OCI-LY7 (cell line): ENCODE measurements around the gene DPF3. TPM values are rescaled to one million over a fixed set of nuclear protein-coding genes. Genes with fewer than 3 reads are reported as not detected.

Experiments used
- BruUV-seq: library from RNA; stranded (reverse); fragments of 400-500 nt; replicated peaks from 2 replicates; lab custom pipeline; 2021; lab: Mats Ljungman, UMichigan
- CTCF ChIA-PET: fragments of 300-600 bp; sonication (Branson Sonifier 250); formaldehyde crosslinking; loops from one replicate; lab custom pipeline; 2022; ENCODE audit warnings: antibody characterized with exemption; ENCODE audit not compliant: unreplicated experiment; lab: Charles Lee
- POLR2A ChIA-PET: fragments of 300-600 bp; sonication (Branson Sonifier 250); formaldehyde crosslinking; loops from one replicate; lab custom pipeline; 2022; ENCODE audit warnings: antibody characterized with exemption; lab: Charles Lee
- DNase-seq: peaks from one replicate; pipeline ENCODE4 v3.0.0-alpha.2; 2015; ENCODE audit warnings: low spot score
- H2AFZ ChIP-seq: fragments of 200-600 bp; sonication (generic), shearing (Covaris generic); 2 replicates; pipeline ENCODE4 v1.6.1; 2014; ENCODE audit warnings: mild to moderate bottlenecking, antibody characterized with exemption, low read length, moderate library complexity
- H3K27ac ChIP-seq: fragments of 200-600 bp; sonication (generic); 2 replicates; pipeline ENCODE4 v1.5.1; 2014; ENCODE audit warnings: mixed run types, low read depth, mild to moderate bottlenecking, moderate library complexity, low read length, inconsistent platforms; ENCODE audit not compliant: poor library complexity, severe bottlenecking
- H3K36me3 ChIP-seq: fragments of 200-600 bp; sonication (generic); 2 replicates; pipeline ENCODE4 v1.6.1; 2014; ENCODE audit warnings: mild to moderate bottlenecking, antibody characterized with exemption, low read length, moderate library complexity, mixed read lengths; ENCODE audit not compliant: insufficient read depth
- H3K4me1 ChIP-seq: fragments of 200-600 bp; sonication (generic); 2 replicates; pipeline ENCODE4 v1.5.1; 2014; ENCODE audit warnings: mild to moderate bottlenecking, low read length; ENCODE audit not compliant: insufficient read depth, poor library complexity, severe bottlenecking
- H3K4me2 ChIP-seq: fragments of 200-600 bp; sonication (generic); 2 replicates; pipeline ENCODE4 v1.6.1; 2014; ENCODE audit warnings: mild to moderate bottlenecking, low read length
- H3K4me3 ChIP-seq: fragments of 200-600 bp; sonication (generic); 2 replicates; pipeline ENCODE4 v1.5.1; 2014; ENCODE audit warnings: mild to moderate bottlenecking, low read depth, low read length; ENCODE audit not compliant: poor library complexity, severe bottlenecking
- H3K79me2 ChIP-seq: fragments of 200-600 bp; sonication (generic); 2 replicates; pipeline ENCODE4 v1.6.1; 2016; ENCODE audit warnings: low read depth, mild to moderate bottlenecking, low read length, moderate library complexity, mixed read lengths; ENCODE audit not compliant: insufficient read depth
- H3K9me2 ChIP-seq: fragments of 200-600 bp; sonication (generic); 2 replicates; pipeline ENCODE4 v1.6.1; 2016; ENCODE audit warnings: mild to moderate bottlenecking, low read length, mixed read lengths; ENCODE audit not compliant: insufficient read depth
- H3K9me3 ChIP-seq: fragments of 200-600 bp; sonication (generic); 2 replicates; pipeline ENCODE4 v1.6.1; 2014; ENCODE audit warnings: mild to moderate bottlenecking, mixed run types, low read length, mixed read lengths
- H4K20me1 ChIP-seq: fragments of 200-600 bp; sonication (generic); 2 replicates; pipeline ENCODE4 v1.6.1; 2014; ENCODE audit warnings: mild to moderate bottlenecking, antibody characterized with exemption, low read length, moderate library complexity, mixed read lengths; ENCODE audit not compliant: insufficient read depth
- CTCF ChIP-seq: fragments of 200-600 bp; sonication (generic); conservative IDR thresholded peaks from 2 replicates; pipeline ENCODE4 v1.5.1; 2014; ENCODE audit warnings: mild to moderate bottlenecking, antibody characterized with exemption, low read length, moderate library complexity, mixed read lengths
- EZH2phosphoT487 ChIP-seq: fragments of 200-600 bp; sonication (generic); IDR thresholded peaks from 2 replicates; pipeline ENCODE4 v1.6.1; 2018; ENCODE audit warnings: low read depth, borderline replicate concordance, mild to moderate bottlenecking, mixed run types, antibody characterized with exemption, low read length, moderate library complexity, mixed read lengths
- intact Hi-C: fragments of 100-400 bp; cut with micrococcal nuclease; formaldehyde crosslinking; loops from one replicate; pipeline ENCODE4 v1.10.0; 2022; ENCODE audit not compliant: unreplicated experiment
- total RNA-seq, 2 experiments: library from RNA; depleted of rRNA in 1 of 2; stranded (reverse); fragments of >200 nt in 1 of 2; shearing (Covaris generic) in 1 of 2; gene quantifications; 2 replicates each; pipeline ENCODE4 v1.2.3, GENCODE V29; 2014 to 2022

The DPF3 gene
- total RNA-seq, 2 experiments from 2014 or later = 0.42 TPM; not detected in 1

- CTCF ChIA-PET = no interaction called here
- no TSS peak for BruUV-seq
- TF ChIP-seq EZH2phosphoT487 (no peak), CTCF (no peak)
Measured at GRCh38 chr14:72692696-72693095, 201.2 kb downstream of the DPF3 start.

GRCh38 chr14:72690324-72690723 is 203.6 kb downstream of the DPF3 start:
- intact Hi-C loops = no loop called here
- H3K4me2 ChIP-seq = no peak overlapping the region
- no peaks in the 10 kb centered on the region for H3K9me2 ChIP-seq
- no TSS peak for BruUV-seq
- no peak overlapping the region for H3K4me3 ChIP-seq
- ChIA-PET CTCF (no interaction called here), POLR2A (no interaction called here)
- H4K20me1 ChIP-seq = no peaks in the 10 kb centered on the region
- H3K36me3 ChIP-seq = no peaks in the 10 kb centered on the region
- TF ChIP-seq EZH2phosphoT487 = no peak
- no peak for TF ChIP-seq CTCF
- H2AFZ ChIP-seq = no peak overlapping the region
- H3K27ac ChIP-seq = no peak overlapping the region
- no peaks in the 10 kb centered on the region for H3K79me2 ChIP-seq
- DNase-seq = no peak
- no peaks in the 10 kb centered on the region for H3K4me1 ChIP-seq
- H3K9me3 ChIP-seq = no peaks in the 10 kb centered on the region

More at GRCh38 chr14:72692696-72693095, 201.2 kb downstream of the DPF3 start:
- no peak overlapping the region for H3K27ac ChIP-seq
- POLR2A ChIA-PET = no interaction called here
- H3K4me1 ChIP-seq = no peaks in the 10 kb centered on the region
- no peaks in the 10 kb centered on the region for H4K20me1 ChIP-seq
- no peaks in the 10 kb centered on the region for H3K79me2 ChIP-seq
- no peak for DNase-seq
- H3K4me2 ChIP-seq = no peak overlapping the region
- H2AFZ ChIP-seq = no peak overlapping the region
- H3K36me3 ChIP-seq = no peaks in the 10 kb centered on the region
- H3K9me2 ChIP-seq = no peaks in the 10 kb centered on the region
- no peak overlapping the region for H3K4me3 ChIP-seq
- intact Hi-C loops = no loop called here
- H3K9me3 ChIP-seq = no peaks in the 10 kb centered on the region

- H3K4me2 ChIP-seq = no peak overlapping the region
- H3K9me2 ChIP-seq = no peaks in the 10 kb centered on the region
- no peak overlapping the region for H2AFZ ChIP-seq
- no peaks in the 10 kb centered on the region for H3K79me2 ChIP-seq
- H4K20me1 ChIP-seq = no peaks in the 10 kb centered on the region
- DNase-seq = no peak
- no peak overlapping the region for H3K27ac ChIP-seq
- ChIA-PET CTCF (no interaction called here), POLR2A (interaction anchor here (0.5 kb wide), 1 partner anchor 1075 kb away, joined by 4 read pairs; no protein-coding TSS in a partner anchor)
- intact Hi-C loops = no loop called here
- H3K36me3 ChIP-seq = no peaks in the 10 kb centered on the region
- H3K4me3 ChIP-seq = no peak overlapping the region
- H3K4me1 ChIP-seq = no peaks in the 10 kb centered on the region
- H3K9me3 ChIP-seq = no peaks in the 10 kb centered on the region
- BruUV-seq = no TSS peak
- no peak for TF ChIP-seq CTCF
- TF ChIP-seq EZH2phosphoT487 = no peak
Measured at GRCh38 chr14:72688990-72689671, 204.8 kb downstream of the DPF3 start.
